Panc1 (cell line): ENCODE measurements around the gene COL5A1.

Source experiments
- POLR2AphosphoS5 ChIP-seq: IDR thresholded peaks from 2 replicates; pipeline ENCODE4 v1.6.1; 2012; ENCODE audit warnings: mild to moderate bottlenecking, low read depth, low read length, moderate library complexity
- SIN3A ChIP-seq: IDR thresholded peaks from 2 replicates; pipeline ENCODE4 v1.6.1; 2012; ENCODE audit warnings: low read depth, mild to moderate bottlenecking, low read length, moderate library complexity, borderline replicate concordance; ENCODE audit not compliant: insufficient read depth
- TCF7L2 ChIP-seq: IDR thresholded peaks from 2 replicates; pipeline ENCODE4 v1.6.1; 2011; ENCODE audit warnings: mild to moderate bottlenecking, low read depth, low read length, inconsistent platforms
- TF ChIP-seq, protein P1 (sequence below): fragments of 450-650 bp; IDR thresholded peaks from 2 replicates; pipeline ENCODE4 v1.5.1; 2017; ENCODE audit warnings: mild to moderate bottlenecking
- TF ChIP-seq, protein P2 (sequence below), 2 experiments: IDR thresholded peaks; 2 replicates each; pipeline ENCODE4 v1.6.1; 2011 to 2012; ENCODE audit warnings: low read depth in 2 of 2, control low read depth in 1 of 2, low read length in 1 of 2, mild to moderate bottlenecking in 1 of 2, moderate library complexity in 1 of 2; ENCODE audit not compliant: insufficient read depth in 1 of 2

DNA sequence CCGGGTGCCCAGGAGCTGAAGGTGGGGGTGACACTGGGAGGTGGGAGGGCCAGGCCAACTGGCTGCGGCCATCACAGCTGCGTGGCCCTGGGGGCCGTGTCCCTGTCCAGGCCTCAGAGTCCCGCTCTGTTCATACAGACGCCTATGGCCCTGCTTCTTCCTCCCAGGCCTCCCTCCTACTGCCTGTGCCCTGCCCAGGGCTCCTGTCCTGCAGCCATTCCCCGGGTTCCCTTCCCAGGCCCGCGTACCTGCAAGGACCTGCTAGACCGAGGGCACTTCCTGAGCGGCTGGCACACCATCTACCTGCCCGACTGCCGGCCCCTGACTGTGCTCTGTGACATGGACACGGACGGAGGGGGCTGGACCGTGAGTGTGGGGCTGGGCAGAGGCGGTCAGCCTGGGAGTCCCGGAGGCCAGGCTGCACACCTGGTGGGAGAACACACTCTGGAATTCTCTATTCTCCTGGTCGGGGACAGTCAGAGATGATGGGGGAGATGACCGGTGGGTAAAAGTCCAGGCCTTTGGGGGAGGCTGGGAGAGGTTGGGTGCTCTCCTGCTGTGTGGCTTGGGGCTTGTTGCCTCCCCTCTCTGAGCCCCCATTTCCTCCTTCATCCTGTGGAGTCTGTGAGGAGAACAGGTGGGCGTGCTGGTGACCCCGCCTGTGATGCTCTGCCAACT is 243.5 kb downstream of the COL5A1 start:
- TF ChIP-seq, protein P1, sequence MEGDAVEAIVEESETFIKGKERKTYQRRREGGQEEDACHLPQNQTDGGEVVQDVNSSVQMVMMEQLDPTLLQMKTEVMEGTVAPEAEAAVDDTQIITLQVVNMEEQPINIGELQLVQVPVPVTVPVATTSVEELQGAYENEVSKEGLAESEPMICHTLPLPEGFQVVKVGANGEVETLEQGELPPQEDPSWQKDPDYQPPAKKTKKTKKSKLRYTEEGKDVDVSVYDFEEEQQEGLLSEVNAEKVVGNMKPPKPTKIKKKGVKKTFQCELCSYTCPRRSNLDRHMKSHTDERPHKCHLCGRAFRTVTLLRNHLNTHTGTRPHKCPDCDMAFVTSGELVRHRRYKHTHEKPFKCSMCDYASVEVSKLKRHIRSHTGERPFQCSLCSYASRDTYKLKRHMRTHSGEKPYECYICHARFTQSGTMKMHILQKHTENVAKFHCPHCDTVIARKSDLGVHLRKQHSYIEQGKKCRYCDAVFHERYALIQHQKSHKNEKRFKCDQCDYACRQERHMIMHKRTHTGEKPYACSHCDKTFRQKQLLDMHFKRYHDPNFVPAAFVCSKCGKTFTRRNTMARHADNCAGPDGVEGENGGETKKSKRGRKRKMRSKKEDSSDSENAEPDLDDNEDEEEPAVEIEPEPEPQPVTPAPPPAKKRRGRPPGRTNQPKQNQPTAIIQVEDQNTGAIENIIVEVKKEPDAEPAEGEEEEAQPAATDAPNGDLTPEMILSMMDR, result no peak
- TF ChIP-seq SIN3A, result no peak
- no peak for TF ChIP-seq POLR2AphosphoS5
- TF ChIP-seq TCF7L2, result no peak
- TF ChIP-seq, protein P2, sequence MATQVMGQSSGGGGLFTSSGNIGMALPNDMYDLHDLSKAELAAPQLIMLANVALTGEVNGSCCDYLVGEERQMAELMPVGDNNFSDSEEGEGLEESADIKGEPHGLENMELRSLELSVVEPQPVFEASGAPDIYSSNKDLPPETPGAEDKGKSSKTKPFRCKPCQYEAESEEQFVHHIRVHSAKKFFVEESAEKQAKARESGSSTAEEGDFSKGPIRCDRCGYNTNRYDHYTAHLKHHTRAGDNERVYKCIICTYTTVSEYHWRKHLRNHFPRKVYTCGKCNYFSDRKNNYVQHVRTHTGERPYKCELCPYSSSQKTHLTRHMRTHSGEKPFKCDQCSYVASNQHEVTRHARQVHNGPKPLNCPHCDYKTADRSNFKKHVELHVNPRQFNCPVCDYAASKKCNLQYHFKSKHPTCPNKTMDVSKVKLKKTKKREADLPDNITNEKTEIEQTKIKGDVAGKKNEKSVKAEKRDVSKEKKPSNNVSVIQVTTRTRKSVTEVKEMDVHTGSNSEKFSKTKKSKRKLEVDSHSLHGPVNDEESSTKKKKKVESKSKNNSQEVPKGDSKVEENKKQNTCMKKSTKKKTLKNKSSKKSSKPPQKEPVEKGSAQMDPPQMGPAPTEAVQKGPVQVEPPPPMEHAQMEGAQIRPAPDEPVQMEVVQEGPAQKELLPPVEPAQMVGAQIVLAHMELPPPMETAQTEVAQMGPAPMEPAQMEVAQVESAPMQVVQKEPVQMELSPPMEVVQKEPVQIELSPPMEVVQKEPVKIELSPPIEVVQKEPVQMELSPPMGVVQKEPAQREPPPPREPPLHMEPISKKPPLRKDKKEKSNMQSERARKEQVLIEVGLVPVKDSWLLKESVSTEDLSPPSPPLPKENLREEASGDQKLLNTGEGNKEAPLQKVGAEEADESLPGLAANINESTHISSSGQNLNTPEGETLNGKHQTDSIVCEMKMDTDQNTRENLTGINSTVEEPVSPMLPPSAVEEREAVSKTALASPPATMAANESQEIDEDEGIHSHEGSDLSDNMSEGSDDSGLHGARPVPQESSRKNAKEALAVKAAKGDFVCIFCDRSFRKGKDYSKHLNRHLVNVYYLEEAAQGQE (IDR thresholded peaks at IDR 0.05; ENCODE audit: insufficient read depth in 1 of 2, low read depth in 2 of 2, low read length in 1 of 2), result no peak
